Duodenal mucosa (tissue), 2 donors: ENCODE data around the gene SMARCD2.

ENCODE experiments used
- H3K27ac ChIP-seq: one replicate; pipeline ENCODE4 v1.7.0; 2013; ENCODE audit warnings: low read depth, low read length
- H3K27me3 ChIP-seq, 2 donors: one replicate each; pipeline ENCODE4 v1.7.0; 2013; ENCODE audit warnings: low read length in 2 of 2, control low read depth in 1 of 2; ENCODE audit not compliant: insufficient read depth in 2 of 2, control insufficient read depth in 1 of 2
- H3K36me3 ChIP-seq, 2 donors: one replicate each; pipeline ENCODE4 v1.7.0; 2013; ENCODE audit warnings: low read length in 2 of 2, control low read depth in 1 of 2; ENCODE audit not compliant: insufficient read depth in 2 of 2, control insufficient read depth in 1 of 2
- H3K4me1 ChIP-seq, 2 donors: one replicate each; pipeline ENCODE4 v1.7.0; 2013; ENCODE audit warnings: low read length in 2 of 2, control low read depth in 1 of 2; ENCODE audit not compliant: insufficient read depth in 2 of 2, control insufficient read depth in 1 of 2
- H3K4me3 ChIP-seq, 2 donors: one replicate each; pipeline ENCODE4 v1.7.0; 2013; ENCODE audit warnings: low read length in 2 of 2, low read depth in 1 of 2
- H3K9ac ChIP-seq, 2 donors: one replicate each; pipeline ENCODE4 v1.7.0; 2013; ENCODE audit warnings: low read length in 2 of 2, low read depth in 1 of 2
- H3K9me3 ChIP-seq, 2 donors: one replicate each; pipeline ENCODE4 v1.7.0; 2013; ENCODE audit warnings: low read length in 2 of 2, control low read depth in 1 of 2; ENCODE audit not compliant: control insufficient read depth in 1 of 2

SMARCD2 gene

GRCh38 chr17:63840591-63841349 lies 1.7 kb downstream of the SMARCD2 start:
- Histone ChIP-seq H3K36me3 (peaks cover 15 to 26% of the 10 kb centered on the region in 2 donors), H3K27ac (no peak overlapping the region), H3K4me1 (peaks cover 32 to 36% of the 10 kb centered on the region in 2 donors), H3K9ac (peak overlapping the region; percentile 84 to 91), H3K9me3 (no peaks in the 10 kb centered on the region), H3K4me3 (peak overlapping the region; percentile 79 to 90), H3K27me3 (no peaks in the 10 kb centered on the region)

GRCh38 chr17:63838631-63839171 lies 3.8 kb downstream of the SMARCD2 start:
- Histone ChIP-seq H3K9ac (peak overlapping the region; percentile 11 to 22), H3K27ac (no peak overlapping the region), H3K36me3 (peaks cover 25 to 44% of the 10 kb centered on the region in 2 donors), H3K4me1 (peaks cover 30 to 32% of the 10 kb centered on the region in 2 donors), H3K4me3 (peak overlapping the region; percentile 28 to 41), H3K9me3 (no peaks in the 10 kb centered on the region), H3K27me3 (no peaks in the 10 kb centered on the region)

GRCh38 chr17:63837962-63838600 lies 4.4 kb downstream of the SMARCD2 start:
- no peaks in the 10 kb centered on the region for H3K27me3 ChIP-seq
- no peak overlapping the region for H3K9ac ChIP-seq
- H3K4me1 ChIP-seq, result peaks cover 28 to 32% of the 10 kb centered on the region in 2 donors
- no peak overlapping the region for H3K27ac ChIP-seq
- H3K9me3 ChIP-seq, result no peaks in the 10 kb centered on the region
- no peak overlapping the region for H3K4me3 ChIP-seq
- peaks cover 31 to 50% of the 10 kb centered on the region in 2 donors for H3K36me3 ChIP-seq

GRCh38 chr17:63837480-63837879 lies 5.0 kb downstream of the SMARCD2 start:
- no peak overlapping the region for H3K9ac ChIP-seq
- H3K27ac ChIP-seq, result no peak overlapping the region
- H3K4me1 ChIP-seq, result peaks cover 28 to 32% of the 10 kb centered on the region in 2 donors
- no peak overlapping the region for H3K4me3 ChIP-seq
- H3K36me3 ChIP-seq, result peaks cover 37 to 56% of the 10 kb centered on the region in 2 donors
- H3K27me3 ChIP-seq, result no peaks in the 10 kb centered on the region
- no peaks in the 10 kb centered on the region for H3K9me3 ChIP-seq

- H3K36me3 ChIP-seq, result peaks cover 43 to 63% of the 10 kb centered on the region in 2 donors
- no peak overlapping the region for H3K27ac ChIP-seq
- no peak overlapping the region for H3K9ac ChIP-seq
- H3K4me1 ChIP-seq, result peaks cover 28 to 32% of the 10 kb centered on the region in 2 donors
- H3K9me3 ChIP-seq, result no peaks in the 10 kb centered on the region
- H3K4me3 ChIP-seq, result no peak overlapping the region
- H3K27me3 ChIP-seq, result no peaks in the 10 kb centered on the region
Observed at GRCh38 chr17:63836811-63837210, 5.7 kb downstream of the SMARCD2 start.

GRCh38 chr17:63835167-63835720 lies 7.2 kb downstream of the SMARCD2 start:
- Histone ChIP-seq H3K27ac (no peak overlapping the region), H3K4me3 (no peak overlapping the region), H3K9me3 (no peaks in the 10 kb centered on the region), H3K36me3 (peaks cover 58 to 78% of the 10 kb centered on the region in 2 donors), H3K9ac (no peak overlapping the region), H3K27me3 (no peaks in the 10 kb centered on the region), H3K4me1 (peaks cover 16 to 20% of the 10 kb centered on the region in 2 donors)

GRCh38 chr17:63834431-63835166 lies 7.9 kb downstream of the SMARCD2 start:
- H3K27me3 ChIP-seq, result no peaks in the 10 kb centered on the region
- no peak overlapping the region for H3K4me3 ChIP-seq
- peaks cover 64 to 85% of the 10 kb centered on the region in 2 donors for H3K36me3 ChIP-seq
- peaks cover 14% of the 10 kb centered on the region in 2 donors for H3K4me1 ChIP-seq
- H3K9me3 ChIP-seq, result no peaks in the 10 kb centered on the region
- no peak overlapping the region for H3K9ac ChIP-seq
- no peak overlapping the region for H3K27ac ChIP-seq

GRCh38 chr17:63833741-63834373 lies 8.6 kb downstream of the SMARCD2 start:
- H3K9me3 ChIP-seq, result no peaks in the 10 kb centered on the region
- peaks cover 72 to 90% of the 10 kb centered on the region in 2 donors for H3K36me3 ChIP-seq
- no peak overlapping the region for H3K27ac ChIP-seq
- no peak overlapping the region for H3K4me3 ChIP-seq
- peaks cover 8 to 9% of the 10 kb centered on the region in 2 donors for H3K4me1 ChIP-seq
- no peak overlapping the region for H3K9ac ChIP-seq
- H3K27me3 ChIP-seq, result no peaks in the 10 kb centered on the region

GRCh38 chr17:63833026-63833740 lies 9.3 kb downstream of the SMARCD2 start:
- H3K36me3 ChIP-seq, result peaks cover 73 to 93% of the 10 kb centered on the region in 2 donors
- no peak overlapping the region for H3K27ac ChIP-seq
- no peak overlapping the region for H3K4me3 ChIP-seq
- H3K27me3 ChIP-seq, result no peaks in the 10 kb centered on the region
- H3K9ac ChIP-seq, result no peak overlapping the region
- no peaks in the 10 kb centered on the region for H3K9me3 ChIP-seq
- peaks cover 9% of the 10 kb centered on the region in 2 donors for H3K4me1 ChIP-seq
